Ovary (tissue), 3 donors: ENCODE data around the gene HLCS.

Experiments
- CTCF ChIP-seq, 3 donors: fragments of 450-650 bp in 2 of 3; fragments of 200-600 bp in 1 of 3; IDR thresholded peaks; one replicate each; pipeline versions ENCODE4 v1.5.1 to v1.8.0; 2016 to 2022; ENCODE audit warnings: antibody characterized with exemption in 3 of 3, mild to moderate bottlenecking in 1 of 3
- POLR2A ChIP-seq: fragments of 450-650 bp; IDR thresholded peaks from one replicate; pipeline ENCODE4 v1.6.1; 2017; ENCODE audit warnings: antibody characterized with exemption, mild to moderate bottlenecking, moderate library complexity
- donor health status: DM: no; HTN: no; CAD: no.

GRCh38 chr21:36849461-36850105 lies 116.9 kb downstream of the HLCS start:
- TF ChIP-seq CTCF (IDR thresholded peaks at IDR 0.05) (no peak), POLR2A (no peak)
